MCF 10A (cell line): ENCODE measurements around the gene EHBP1. TPM values are rescaled to one million over a fixed set of nuclear protein-coding genes. Genes with fewer than 3 reads are reported as not detected.

Source experiments
- BruUV-seq: library from RNA; stranded (reverse); fragments of 400-500 nt; replicated peaks from 2 replicates; lab custom pipeline; 2021; lab: Mats Ljungman, UMichigan
- CTCF ChIA-PET: fragments of 300-600 bp; sonication (Branson Sonifier 250); formaldehyde crosslinking; extraction: SDS; loops from one replicate; lab custom pipeline; 2021; ENCODE audit warnings: antibody characterized with exemption, inconsistent platforms; lab: Yijun Ruan, JAX
- POLR2A ChIA-PET: fragments of 300-600, 350-650 bp; sonication (Branson Sonifier 250); formaldehyde crosslinking; extraction: SDS; loops from one replicate; lab custom pipeline; 2020; ENCODE audit warnings: antibody characterized with exemption, inconsistent platforms; lab: Yijun Ruan, JAX
- DNase-seq: peaks from one replicate; pipeline ENCODE4 v3.0.0-alpha.2; 2018; ENCODE audit not compliant: unreplicated experiment
- H3K27ac Mint-ChIP-seq: one replicate; pipeline ENCODE4 v1.8.0; 2022; ENCODE audit warnings: mild to moderate bottlenecking, low read depth, mixed read lengths; ENCODE audit not compliant: unreplicated experiment
- H3K27me3 Mint-ChIP-seq: one replicate; pipeline ENCODE4 v1.8.0; 2022; ENCODE audit warnings: mixed read lengths; ENCODE audit not compliant: insufficient read depth, unreplicated experiment
- H3K36me3 Mint-ChIP-seq: one replicate; pipeline ENCODE4 v1.8.0; 2022; ENCODE audit warnings: mild to moderate bottlenecking, moderate library complexity, mixed read lengths; ENCODE audit not compliant: insufficient read depth, unreplicated experiment
- H3K4me1 Mint-ChIP-seq: one replicate; pipeline ENCODE4 v1.8.0; 2022; ENCODE audit warnings: mixed read lengths; ENCODE audit not compliant: insufficient read depth, unreplicated experiment
- H3K4me3 Mint-ChIP-seq: one replicate; pipeline ENCODE4 v1.8.0; 2022; ENCODE audit warnings: mild to moderate bottlenecking, moderate library complexity, mixed read lengths; ENCODE audit not compliant: unreplicated experiment
- H3K9me3 Mint-ChIP-seq: one replicate; pipeline ENCODE4 v1.8.0; 2022; ENCODE audit warnings: mixed read lengths; ENCODE audit not compliant: unreplicated experiment
- CTCF ChIP-seq: fragments of 200-600 bp; IDR thresholded peaks from one replicate; pipeline ENCODE4 v1.8.0; 2022; ENCODE audit warnings: antibody characterized with exemption, mild to moderate bottlenecking; ENCODE audit not compliant: unreplicated experiment
- intact Hi-C: fragments of 100-400 bp; cut with micrococcal nuclease; formaldehyde crosslinking; loops from 2 replicates; pipeline ENCODE4 v1.14.1; 2022
- total RNA-seq: library from RNA; stranded (reverse); gene quantifications from 2 replicates; pipeline ENCODE4 v1.2.3, GENCODE V29; 2022

EHBP1 gene
- total RNA-seq, 1 experiment from 2014 or later, result 81.2 TPM

- Mint-ChIP-seq H3K4me3 (no peak overlapping the region), H3K27ac (no peak overlapping the region), H3K4me1 (peaks cover 11% of the 10 kb centered on the region), H3K36me3 (peaks cover 4% of the 10 kb centered on the region), H3K27me3 (no peaks in the 10 kb centered on the region), H3K9me3 (no peaks in the 10 kb centered on the region)
- no peak for DNase-seq
- intact Hi-C loops, result no loop called here
- TF ChIP-seq CTCF, result no peak
- ChIA-PET CTCF (interaction anchor here (0.7 to 1.2 kb wide), 2 partner anchors 286 to 814 kb away, joined by 3 read pairs; no protein-coding TSS in a partner anchor), POLR2A (interaction anchor here (0.5 to 0.9 kb wide), 3 partner anchors 27 to 234 kb away, joined by 3 to 4 read pairs (median 3); no protein-coding TSS in a partner anchor)
- BruUV-seq, result no TSS peak
Observed at GRCh38 chr2:62741954-62742722, 36.6 kb downstream of the EHBP1 start.

- POLR2A ChIA-PET, result no interaction called here
- TF ChIP-seq CTCF, result no peak
Observed at GRCh38 chr2:62743506-62743905, 38.0 kb downstream of the EHBP1 start.

GRCh38 chr2:62744603-62745002 is 39.1 kb downstream of the EHBP1 start:
- TF ChIP-seq CTCF, result no peak
- Mint-ChIP-seq H3K27me3 (no peaks in the 10 kb centered on the region), H3K27ac (no peak overlapping the region), H3K4me1 (peaks cover 5% of the 10 kb centered on the region), H3K9me3 (no peaks in the 10 kb centered on the region), H3K36me3 (peaks cover 5% of the 10 kb centered on the region), H3K4me3 (no peak overlapping the region)
- no TSS peak for BruUV-seq
- POLR2A ChIA-PET, result interaction anchor here (0.6 kb wide), 1 partner anchor 279 kb away, joined by 3 read pairs; no protein-coding TSS in a partner anchor
- no peak for DNase-seq
- CTCF ChIA-PET, result interaction anchor here (3.3 kb wide), 1 partner anchor 287 kb away, joined by 15 read pairs; no protein-coding TSS in a partner anchor
- intact Hi-C loops, result no loop called here

More at GRCh38 chr2:62743506-62743905, 38.0 kb downstream of the EHBP1 start:
- no peaks in the 10 kb centered on the region for H3K27me3 Mint-ChIP-seq
- CTCF ChIA-PET, result interaction anchor here (3.3 kb wide), 1 partner anchor 286 kb away, joined by 15 read pairs; no protein-coding TSS in a partner anchor
- intact Hi-C loops, result no loop called here
- no TSS peak for BruUV-seq
- peaks cover 11% of the 10 kb centered on the region for H3K4me1 Mint-ChIP-seq
- no peak overlapping the region for H3K27ac Mint-ChIP-seq
- no peaks in the 10 kb centered on the region for H3K9me3 Mint-ChIP-seq
- H3K36me3 Mint-ChIP-seq, result peaks cover 1% of the 10 kb centered on the region
- DNase-seq, result no peak
- H3K4me3 Mint-ChIP-seq, result no peak overlapping the region

- Mint-ChIP-seq H3K9me3 (no peaks in the 10 kb centered on the region), H3K27me3 (no peaks in the 10 kb centered on the region), H3K4me3 (no peak overlapping the region), H3K27ac (no peak overlapping the region), H3K4me1 (peaks cover 5% of the 10 kb centered on the region), H3K36me3 (peaks cover 5% of the 10 kb centered on the region)
- ChIA-PET CTCF (interaction anchor here (0.6 to 3.3 kb wide), 3 partner anchors 30 to 1528 kb away, joined by 4 to 15 read pairs (median 4); no protein-coding TSS in a partner anchor), POLR2A (interaction anchor here (1.0 kb wide), 1 partner anchor 168 kb away, joined by 3 read pairs; no protein-coding TSS in a partner anchor)
- no TSS peak for BruUV-seq
- intact Hi-C loops, result no loop called here
- TF ChIP-seq CTCF, result no peak
- DNase-seq, result no peak
Observed at GRCh38 chr2:62745891-62746481, 40.5 kb downstream of the EHBP1 start.
